Stimulated activated CD8-positive, alpha-beta memory T cell treated with anti-CD3 and anti-CD28 coated beads, Interleukin-15, amount 100 ng/mL, for 1 hour (primary cell): ENCODE measurements around the gene ITGB5.

Experiments
- DNase-seq: peaks from one replicate; pipeline ENCODE4 v3.0.0-alpha.2; 2020; ENCODE audit warnings: low read depth

ITGB5 gene

GRCh38 chr3:124896824-124897526 is 9.8 kb upstream of the ITGB5 start:
- DNase-seq = no peak

- no peak for DNase-seq
Measured at GRCh38 chr3:124895756-124896155, 8.6 kb upstream of the ITGB5 start.

- DNase-seq = no peak
Measured at GRCh38 chr3:124893526-124893925, 6.4 kb upstream of the ITGB5 start.

GRCh38 chr3:124890573-124891190 is 3.5 kb upstream of the ITGB5 start:
- no peak for DNase-seq

GRCh38 chr3:124888482-124889441 is 1.6 kb upstream of the ITGB5 start:
- no peak for DNase-seq

GRCh38 chr3:124887932-124888298 is 750 bp upstream of the ITGB5 start:
- no peak for DNase-seq

- DNase-seq = no peak
Measured at GRCh38 chr3:124886168-124887056, 753 bp downstream of the ITGB5 start.

- DNase-seq = no peak
Measured at GRCh38 chr3:124885466-124886167, 1.5 kb downstream of the ITGB5 start.

GRCh38 chr3:124884474-124885101 is 2.6 kb downstream of the ITGB5 start:
- no peak for DNase-seq

GRCh38 chr3:124883766-124884473 is 3.2 kb downstream of the ITGB5 start:
- no peak for DNase-seq

GRCh38 chr3:124882816-124883747 is 4.1 kb downstream of the ITGB5 start:
- DNase-seq = no peak

- no peak for DNase-seq
Measured at GRCh38 chr3:124881976-124882697, 5.0 kb downstream of the ITGB5 start.

- DNase-seq = no peak
Measured at GRCh38 chr3:124879337-124879680, 7.9 kb downstream of the ITGB5 start.

GRCh38 chr3:124878561-124879336 is 8.4 kb downstream of the ITGB5 start:
- no peak for DNase-seq

- DNase-seq = no peak
Measured at GRCh38 chr3:124877674-124878073, 9.5 kb downstream of the ITGB5 start.

- no peak for DNase-seq
Measured at GRCh38 chr3:124876401-124876878, 10.7 kb downstream of the ITGB5 start.

GRCh38 chr3:124873226-124873625 is 13.9 kb downstream of the ITGB5 start:
- DNase-seq = no peak
